GM18498 (cell line): Measurements from ENCODE around the gene LEMD1.

Source experiments
- ATAC-seq: cut with Tn5 transposase; IDR thresholded peaks from one replicate; pipeline ENCODE4 v1.9.1; 2021; ENCODE audit warnings: mild to moderate bottlenecking, moderate library complexity; ENCODE audit not compliant: unreplicated experiment

The LEMD1 gene

GRCh38 chr1:205337481-205337880 is 84.4 kb downstream of the LEMD1 start:
- no peak for ATAC-seq

- no peak for ATAC-seq
Measured at GRCh38 chr1:205335692-205336091, 86.2 kb downstream of the LEMD1 start.

DNA sequence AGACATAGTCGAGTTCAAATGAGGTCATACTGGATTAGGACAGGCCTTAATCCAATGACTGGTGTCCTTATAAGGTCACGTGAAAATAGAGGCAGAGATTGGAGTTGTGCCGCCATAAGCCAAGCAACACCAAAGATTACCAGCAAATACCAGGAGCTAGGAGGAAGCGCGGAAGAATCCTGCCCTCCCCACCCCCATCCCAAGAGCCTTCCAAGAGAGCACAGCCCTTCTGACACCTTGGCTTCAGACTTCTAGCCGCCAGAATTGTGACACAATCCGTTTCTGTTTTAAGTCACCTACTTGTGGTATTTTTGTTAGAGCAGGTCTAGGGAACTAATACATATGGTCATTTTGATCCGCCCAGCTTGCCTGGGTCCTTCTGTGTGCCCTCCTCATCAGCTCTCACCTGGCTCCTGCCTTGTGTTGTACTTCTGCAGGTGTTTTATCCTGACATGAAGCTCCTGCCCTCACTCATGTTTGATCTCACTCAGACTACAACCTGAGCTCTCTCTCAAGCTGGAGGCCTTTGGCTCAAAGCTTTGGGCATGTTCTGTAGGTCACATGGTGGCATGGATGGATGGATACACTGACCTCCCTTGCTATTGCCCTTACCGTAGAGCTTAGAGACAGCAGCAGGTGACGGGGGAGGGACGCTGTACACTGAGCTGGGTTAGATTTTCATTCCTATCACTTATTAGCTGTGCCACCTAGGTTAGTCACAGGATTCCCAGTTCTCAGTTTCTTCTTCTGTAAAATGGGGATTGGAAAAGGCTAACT is 89.7 kb downstream of the LEMD1 start:
- ATAC-seq, result no peak
